Natural killer cell (primary cell): Measurements from ENCODE around the gene DENND1A. TPM values are rescaled to one million over a fixed set of nuclear protein-coding genes. Genes with fewer than 3 reads are reported as not detected.

Source experiments
- ATAC-seq, 3 donors: fragments of 150-1000 bp in 2 of 3; fragments of 200-7000 bp in 1 of 3; cut with Tn5 transposase; 1 replicate in 1 of 3; 2 replicates in 2 of 3; pipeline ENCODE4 v1.10.0; 2021; ENCODE audit warnings: mild to moderate bottlenecking in 2 of 3, moderate library complexity in 2 of 3
- DNase-seq, 2 donors: peaks; one replicate each; pipeline versions ENCODE4 v3.0.0 to v3.0.0-alpha.2; 2013 to 2021; ENCODE audit warnings: mixed read lengths in 1 of 2
- H3K27ac ChIP-seq: one replicate; pipeline ENCODE4 v1.5.1; 2013; ENCODE audit warnings: mild to moderate bottlenecking, low read length
- H3K27me3 ChIP-seq: one replicate; pipeline ENCODE4 v1.6.1; 2013; ENCODE audit warnings: low read length; ENCODE audit not compliant: control insufficient read depth, insufficient read depth
- H3K36me3 ChIP-seq: one replicate; pipeline ENCODE4 v1.6.1; 2013; ENCODE audit warnings: low read length; ENCODE audit not compliant: control insufficient read depth, insufficient read depth
- H3K4me1 ChIP-seq: one replicate; pipeline ENCODE4 v1.6.1; 2013; ENCODE audit warnings: low read length; ENCODE audit not compliant: control insufficient read depth, insufficient read depth
- H3K4me3 ChIP-seq: one replicate; pipeline ENCODE4 v1.5.1; 2013; ENCODE audit warnings: low read length
- H3K9me3 ChIP-seq: one replicate; pipeline ENCODE4 v1.6.1; 2013; ENCODE audit warnings: low read length; ENCODE audit not compliant: control insufficient read depth, insufficient read depth
- H3K27ac Mint-ChIP-seq, 2 donors: one replicate each; pipeline ENCODE4 v1.8.0; 2022; ENCODE audit warnings: mild to moderate bottlenecking in 2 of 2, mixed read lengths in 2 of 2, moderate library complexity in 1 of 2
- H3K27me3 Mint-ChIP-seq, 2 donors: one replicate each; pipeline ENCODE4 v1.8.0; 2022; ENCODE audit warnings: low read depth in 2 of 2, mixed read lengths in 2 of 2
- H3K36me3 Mint-ChIP-seq: one replicate; pipeline ENCODE4 v1.8.0; 2022; ENCODE audit warnings: mixed read lengths
- H3K4me1 Mint-ChIP-seq, 2 donors: one replicate each; pipeline ENCODE4 v1.8.0; 2022; ENCODE audit warnings: mixed read lengths in 2 of 2
- H3K4me3 Mint-ChIP-seq: one replicate; pipeline ENCODE4 v1.8.0; 2022; ENCODE audit warnings: mild to moderate bottlenecking, moderate library complexity, mixed read lengths
- H3K9me3 Mint-ChIP-seq, 2 donors: one replicate each; pipeline ENCODE4 v1.8.0; 2022; ENCODE audit warnings: mixed read lengths in 2 of 2
- WGBS: methylation state at CpG from one replicate; pipeline ENCODE4 v1.1.7; 2013; ENCODE audit warnings: missing lambda C conversion rate; ENCODE audit not compliant: insufficient coverage; 5-methylcytosine and 5-hydroxymethylcytosine counted together
- intact Hi-C: fragments of 100-400 bp; cut with micrococcal nuclease; formaldehyde crosslinking; loops from one replicate; pipeline ENCODE4 v1.14.2; 2022
- total RNA-seq, 4 donors: library from RNA; stranded (reverse); fragments of 120-200 nt in 1 of 4; gene quantifications; one replicate each; pipeline versions ENCODE4 v1.2.3 to v1.2.4, GENCODE V29; 2013 to 2022
- TF ChIP-seq, protein P1 (sequence below): fragments of 200-600 bp; IDR thresholded peaks from one replicate; pipeline ENCODE4 v1.8.0; 2022; ENCODE audit warnings: antibody characterized with exemption

Gene DENND1A
- total RNA-seq, 3 donors from 2014 or later (not counting 1 experiment from before 2014, with no cell fraction given): 27.8 to 37.6 (median 30.9) TPM

DNA sequence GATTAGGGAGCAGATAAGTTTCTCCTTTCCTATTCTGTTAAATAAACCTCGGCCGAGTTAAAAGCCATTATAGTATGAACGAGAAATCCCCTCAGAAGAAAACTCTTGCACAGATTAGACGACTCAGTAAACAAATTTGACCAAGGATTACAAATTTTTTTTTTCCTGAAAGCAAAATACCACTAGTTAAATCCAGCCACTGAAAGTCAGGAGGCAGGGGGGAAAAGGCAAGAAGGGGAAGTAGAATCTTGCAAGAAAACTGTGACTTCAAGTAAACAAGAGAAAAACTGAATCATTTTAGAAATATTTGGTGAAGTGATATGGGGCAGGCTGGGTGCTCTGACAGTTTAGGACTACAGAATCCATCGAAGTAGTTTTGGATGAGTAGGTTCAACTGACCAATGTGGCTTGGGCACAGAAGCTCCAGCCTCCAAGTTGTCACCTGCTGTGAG lies 251.0 kb downstream of the DENND1A start:
- no peak overlapping the region for H3K27ac Mint-ChIP-seq
- H3K27me3 ChIP-seq: no peaks in the 10 kb centered on the region

GRCh38 chr9:123678038-123678877 lies 251.7 kb downstream of the DENND1A start:
- TF ChIP-seq, protein P1, sequence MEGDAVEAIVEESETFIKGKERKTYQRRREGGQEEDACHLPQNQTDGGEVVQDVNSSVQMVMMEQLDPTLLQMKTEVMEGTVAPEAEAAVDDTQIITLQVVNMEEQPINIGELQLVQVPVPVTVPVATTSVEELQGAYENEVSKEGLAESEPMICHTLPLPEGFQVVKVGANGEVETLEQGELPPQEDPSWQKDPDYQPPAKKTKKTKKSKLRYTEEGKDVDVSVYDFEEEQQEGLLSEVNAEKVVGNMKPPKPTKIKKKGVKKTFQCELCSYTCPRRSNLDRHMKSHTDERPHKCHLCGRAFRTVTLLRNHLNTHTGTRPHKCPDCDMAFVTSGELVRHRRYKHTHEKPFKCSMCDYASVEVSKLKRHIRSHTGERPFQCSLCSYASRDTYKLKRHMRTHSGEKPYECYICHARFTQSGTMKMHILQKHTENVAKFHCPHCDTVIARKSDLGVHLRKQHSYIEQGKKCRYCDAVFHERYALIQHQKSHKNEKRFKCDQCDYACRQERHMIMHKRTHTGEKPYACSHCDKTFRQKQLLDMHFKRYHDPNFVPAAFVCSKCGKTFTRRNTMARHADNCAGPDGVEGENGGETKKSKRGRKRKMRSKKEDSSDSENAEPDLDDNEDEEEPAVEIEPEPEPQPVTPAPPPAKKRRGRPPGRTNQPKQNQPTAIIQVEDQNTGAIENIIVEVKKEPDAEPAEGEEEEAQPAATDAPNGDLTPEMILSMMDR: no peak

More for the DNA sequence above, 251.0 kb downstream of the DENND1A start:
- Histone ChIP-seq H3K4me3 (no peak overlapping the region), H3K27ac (peak overlapping the region; percentile 31), H3K4me1 (peaks cover 15% of the 10 kb centered on the region), H3K9me3 (no peaks in the 10 kb centered on the region), H3K36me3 (no peaks in the 10 kb centered on the region)
- 57% methylated on average over 1 of the region's 5 CpGs for WGBS
- Mint-ChIP-seq H3K9me3 (peaks cover 0 to 1% of the 10 kb centered on the region in 2 donors), H3K36me3 (peaks cover 11% of the 10 kb centered on the region), H3K4me3 (no peak overlapping the region), H3K27me3 (no peaks in the 10 kb centered on the region), H3K4me1 (peaks cover 7 to 14% of the 10 kb centered on the region in 2 donors)
- TF ChIP-seq, protein P1: no peak
- intact Hi-C loops: no loop called here
- no peak for DNase-seq
- ATAC-seq: no peak

GRCh38 chr9:123676869-123677268 lies 253.1 kb downstream of the DENND1A start:
- no peak overlapping the region for H3K27ac Mint-ChIP-seq
- no peaks in the 10 kb centered on the region for H3K9me3 ChIP-seq
- WGBS: 83% methylated on average over 2 of the region's 2 CpGs
- H3K27ac ChIP-seq: no peak overlapping the region
- no peak for ATAC-seq
- peaks cover 19% of the 10 kb centered on the region for H3K36me3 Mint-ChIP-seq
- intact Hi-C loops: no loop called here
- H3K27me3 Mint-ChIP-seq: no peaks in the 10 kb centered on the region
- H3K4me3 ChIP-seq: no peak overlapping the region
- no peak for DNase-seq
- no peaks in the 10 kb centered on the region for H3K36me3 ChIP-seq
- peaks cover 7 to 13% of the 10 kb centered on the region in 2 donors for H3K4me1 Mint-ChIP-seq
- TF ChIP-seq, protein P1: no peak
- peaks cover 2 to 7% of the 10 kb centered on the region in 2 donors for H3K9me3 Mint-ChIP-seq
- no peaks in the 10 kb centered on the region for H3K27me3 ChIP-seq
- H3K4me3 Mint-ChIP-seq: no peak overlapping the region
- H3K4me1 ChIP-seq: peaks cover 15% of the 10 kb centered on the region

More at GRCh38 chr9:123678038-123678877, 251.7 kb downstream of the DENND1A start:
- no peak overlapping the region for H3K4me3 ChIP-seq
- H3K4me1 ChIP-seq: peaks cover 15% of the 10 kb centered on the region
- no peak for DNase-seq
- H3K27me3 ChIP-seq: no peaks in the 10 kb centered on the region
- no peak overlapping the region for H3K27ac ChIP-seq
- ATAC-seq: no peak
- intact Hi-C loops: no loop called here
- H3K9me3 ChIP-seq: no peaks in the 10 kb centered on the region
- H3K36me3 Mint-ChIP-seq: peaks cover 17% of the 10 kb centered on the region
- peaks cover 0 to 3% of the 10 kb centered on the region in 2 donors for H3K9me3 Mint-ChIP-seq
- no peaks in the 10 kb centered on the region for H3K36me3 ChIP-seq
- H3K27ac Mint-ChIP-seq: no peak overlapping the region
- WGBS: 95% methylated on average over 15 of the region's 15 CpGs
- H3K4me1 Mint-ChIP-seq: peaks cover 7 to 13% of the 10 kb centered on the region in 2 donors
- no peak overlapping the region for H3K4me3 Mint-ChIP-seq
- H3K27me3 Mint-ChIP-seq: no peaks in the 10 kb centered on the region
